ENCODE results near the gene TBC1D22A.

Gene TBC1D22A

DNA sequence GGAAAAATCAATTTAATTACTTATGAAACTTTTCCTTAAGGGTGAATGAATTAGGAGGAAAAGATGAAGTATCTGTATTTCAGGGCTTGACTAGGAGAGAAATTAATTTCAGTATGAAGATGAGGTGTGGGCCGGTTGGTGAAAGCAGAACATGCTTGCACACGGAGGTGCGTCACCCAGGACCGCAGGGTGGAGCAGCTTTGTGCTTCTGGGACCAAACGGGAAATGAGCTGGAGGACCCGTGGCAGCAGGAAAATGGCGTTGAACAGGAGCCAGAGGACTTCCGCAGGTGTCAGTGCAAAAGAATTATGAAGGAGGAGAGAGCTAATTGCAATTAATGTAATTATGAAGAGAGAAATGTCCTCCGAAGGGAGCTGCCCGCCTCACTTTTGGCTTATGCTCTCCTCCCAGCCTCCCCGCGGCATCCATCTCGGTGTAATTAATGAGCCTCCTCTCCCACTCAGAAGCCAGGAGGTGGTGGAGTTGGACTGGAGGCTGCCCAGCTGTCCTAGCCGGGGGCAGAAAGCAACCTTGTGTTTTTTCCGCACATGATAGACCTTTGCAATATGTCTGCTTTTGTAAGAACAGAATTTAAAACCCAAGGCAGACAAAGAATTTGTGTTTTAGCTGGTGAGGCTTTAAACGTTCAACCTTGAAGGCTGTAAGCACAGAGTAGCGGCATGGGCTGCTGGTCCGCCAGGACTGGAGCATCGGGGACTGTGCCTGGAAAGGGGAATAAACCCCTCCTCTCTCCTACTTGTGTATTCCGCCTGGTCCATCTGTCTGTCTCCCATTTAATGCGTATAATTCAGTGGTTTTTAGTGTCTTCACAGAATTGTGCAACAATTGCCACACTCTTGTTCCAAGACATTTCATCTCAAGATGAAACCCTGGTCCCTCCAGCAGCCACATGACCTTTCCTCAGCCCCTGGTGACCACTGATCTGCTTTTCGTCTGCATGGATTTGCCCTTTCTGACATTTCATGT, 180.6 kb downstream of the TBC1D22A start (continued):
- TF ChIP-seq, protein P1, sequence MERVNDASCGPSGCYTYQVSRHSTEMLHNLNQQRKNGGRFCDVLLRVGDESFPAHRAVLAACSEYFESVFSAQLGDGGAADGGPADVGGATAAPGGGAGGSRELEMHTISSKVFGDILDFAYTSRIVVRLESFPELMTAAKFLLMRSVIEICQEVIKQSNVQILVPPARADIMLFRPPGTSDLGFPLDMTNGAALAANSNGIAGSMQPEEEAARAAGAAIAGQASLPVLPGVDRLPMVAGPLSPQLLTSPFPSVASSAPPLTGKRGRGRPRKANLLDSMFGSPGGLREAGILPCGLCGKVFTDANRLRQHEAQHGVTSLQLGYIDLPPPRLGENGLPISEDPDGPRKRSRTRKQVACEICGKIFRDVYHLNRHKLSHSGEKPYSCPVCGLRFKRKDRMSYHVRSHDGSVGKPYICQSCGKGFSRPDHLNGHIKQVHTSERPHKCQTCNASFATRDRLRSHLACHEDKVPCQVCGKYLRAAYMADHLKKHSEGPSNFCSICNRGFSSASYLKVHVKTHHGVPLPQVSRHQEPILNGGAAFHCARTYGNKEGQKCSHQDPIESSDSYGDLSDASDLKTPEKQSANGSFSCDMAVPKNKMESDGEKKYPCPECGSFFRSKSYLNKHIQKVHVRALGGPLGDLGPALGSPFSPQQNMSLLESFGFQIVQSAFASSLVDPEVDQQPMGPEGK (CRISPR knock-in tag; IDR thresholded peaks at IDR 0.05; ENCODE audit: borderline replicate concordance): no peak
- TF ChIP-seq TOX (CRISPR knock-in tag; IDR thresholded peaks at IDR 0.05; ENCODE audit: borderline replicate concordance): no peak
- TF ChIP-seq ARNTL (CRISPR knock-in tag; IDR thresholded peaks at IDR 0.05; ENCODE audit: borderline replicate concordance, low read depth): no peak
- no peak for TF ChIP-seq OSR1 (CRISPR knock-in tag; IDR thresholded peaks at IDR 0.05)

DNA sequence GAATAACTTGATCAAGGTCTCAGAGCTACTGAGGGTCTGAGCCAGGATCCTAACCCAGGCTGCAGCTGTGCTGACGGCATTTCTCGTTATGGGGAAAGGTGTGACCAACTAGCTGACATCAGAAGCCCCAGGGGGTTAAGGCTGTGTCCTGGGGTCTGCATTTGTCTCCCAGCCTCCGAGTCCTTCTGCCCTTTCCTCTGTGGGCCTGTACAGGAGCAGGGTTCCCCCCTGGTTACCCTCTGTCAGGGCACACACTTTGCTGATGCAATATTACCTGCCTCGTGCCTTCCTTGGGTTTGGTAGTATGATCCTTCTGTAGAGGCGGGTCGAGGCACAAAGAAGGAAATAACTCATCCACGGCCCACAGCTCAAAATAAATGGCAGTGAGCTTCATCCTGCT, 183.0 kb downstream of the TBC1D22A start:
- no peak for ATAC-seq

GRCh38 chr22:46946383-46946962, 184.0 kb downstream of the TBC1D22A start:
- ATAC-seq: no peak
- TF ChIP-seq SNAI2 (CRISPR knock-in tag; IDR thresholded peaks at IDR 0.05) (no peak), ZNF70 (CRISPR knock-in tag; IDR thresholded peaks at IDR 0.05) (no peak), ZFP30 (CRISPR knock-in tag; IDR thresholded peaks at IDR 0.05) (no peak), PPARA (CRISPR knock-in tag; IDR thresholded peaks at IDR 0.05; ENCODE audit: borderline replicate concordance) (no peak), TCF4 (CRISPR knock-in tag; IDR thresholded peaks at IDR 0.05; ENCODE audit: borderline replicate concordance) (no peak), ZFP3 (CRISPR knock-in tag; IDR thresholded peaks at IDR 0.05) (no peak), CSDC2 (CRISPR knock-in tag; IDR thresholded peaks at IDR 0.05) (no peak)
- TF ChIP-seq, protein P1 (CRISPR knock-in tag; IDR thresholded peaks at IDR 0.05; ENCODE audit: borderline replicate concordance): no peak
- TF ChIP-seq, protein P2, sequence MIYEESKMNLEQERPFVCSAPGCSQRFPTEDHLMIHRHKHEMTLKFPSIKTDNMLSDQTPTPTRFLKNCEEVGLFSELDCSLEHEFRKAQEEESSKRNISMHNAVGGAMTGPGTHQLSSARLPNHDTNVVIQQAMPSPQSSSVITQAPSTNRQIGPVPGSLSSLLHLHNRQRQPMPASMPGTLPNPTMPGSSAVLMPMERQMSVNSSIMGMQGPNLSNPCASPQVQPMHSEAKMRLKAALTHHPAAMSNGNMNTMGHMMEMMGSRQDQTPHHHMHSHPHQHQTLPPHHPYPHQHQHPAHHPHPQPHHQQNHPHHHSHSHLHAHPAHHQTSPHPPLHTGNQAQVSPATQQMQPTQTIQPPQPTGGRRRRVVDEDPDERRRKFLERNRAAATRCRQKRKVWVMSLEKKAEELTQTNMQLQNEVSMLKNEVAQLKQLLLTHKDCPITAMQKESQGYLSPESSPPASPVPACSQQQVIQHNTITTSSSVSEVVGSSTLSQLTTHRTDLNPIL (CRISPR knock-in tag; IDR thresholded peaks at IDR 0.05; ENCODE audit: low read depth): no peak

More for the DNA sequence above, 183.0 kb downstream of the TBC1D22A start:
- TF ChIP-seq, protein P3, sequence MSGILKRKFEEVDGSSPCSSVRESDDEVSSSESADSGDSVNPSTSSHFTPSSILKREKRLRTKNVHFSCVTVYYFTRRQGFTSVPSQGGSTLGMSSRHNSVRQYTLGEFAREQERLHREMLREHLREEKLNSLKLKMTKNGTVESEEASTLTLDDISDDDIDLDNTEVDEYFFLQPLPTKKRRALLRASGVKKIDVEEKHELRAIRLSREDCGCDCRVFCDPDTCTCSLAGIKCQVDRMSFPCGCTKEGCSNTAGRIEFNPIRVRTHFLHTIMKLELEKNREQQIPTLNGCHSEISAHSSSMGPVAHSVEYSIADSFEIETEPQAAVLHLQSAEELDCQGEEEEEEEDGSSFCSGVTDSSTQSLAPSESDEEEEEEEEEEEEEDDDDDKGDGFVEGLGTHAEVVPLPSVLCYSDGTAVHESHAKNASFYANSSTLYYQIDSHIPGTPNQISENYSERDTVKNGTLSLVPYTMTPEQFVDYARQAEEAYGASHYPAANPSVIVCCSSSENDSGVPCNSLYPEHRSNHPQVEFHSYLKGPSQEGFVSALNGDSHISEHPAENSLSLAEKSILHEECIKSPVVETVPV (CRISPR knock-in tag; IDR thresholded peaks at IDR 0.05): no peak
- TF ChIP-seq, protein P1 (CRISPR knock-in tag; IDR thresholded peaks at IDR 0.05; ENCODE audit: borderline replicate concordance): no peak
- no peak for TF ChIP-seq CSDC2 (CRISPR knock-in tag; IDR thresholded peaks at IDR 0.05)
- TF ChIP-seq BACH2 (CRISPR knock-in tag; IDR thresholded peaks at IDR 0.05; ENCODE audit: borderline replicate concordance): no peak
- no peak for TF ChIP-seq ZNF70 (CRISPR knock-in tag; IDR thresholded peaks at IDR 0.05)
- no peak for TF ChIP-seq ARNTL (CRISPR knock-in tag; IDR thresholded peaks at IDR 0.05; ENCODE audit: borderline replicate concordance, low read depth)
- TF ChIP-seq, protein P4, sequence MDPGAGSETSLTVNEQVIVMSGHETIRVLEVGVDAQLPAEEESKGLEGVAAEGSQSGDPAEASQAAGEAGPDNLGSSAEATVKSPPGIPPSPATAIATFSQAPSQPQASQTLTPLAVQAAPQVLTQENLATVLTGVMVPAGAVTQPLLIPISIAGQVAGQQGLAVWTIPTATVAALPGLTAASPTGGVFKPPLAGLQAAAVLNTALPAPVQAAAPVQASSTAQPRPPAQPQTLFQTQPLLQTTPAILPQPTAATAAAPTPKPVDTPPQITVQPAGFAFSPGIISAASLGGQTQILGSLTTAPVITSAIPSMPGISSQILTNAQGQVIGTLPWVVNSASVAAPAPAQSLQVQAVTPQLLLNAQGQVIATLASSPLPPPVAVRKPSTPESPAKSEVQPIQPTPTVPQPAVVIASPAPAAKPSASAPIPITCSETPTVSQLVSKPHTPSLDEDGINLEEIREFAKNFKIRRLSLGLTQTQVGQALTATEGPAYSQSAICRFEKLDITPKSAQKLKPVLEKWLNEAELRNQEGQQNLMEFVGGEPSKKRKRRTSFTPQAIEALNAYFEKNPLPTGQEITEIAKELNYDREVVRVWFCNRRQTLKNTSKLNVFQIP (CRISPR knock-in tag; IDR thresholded peaks at IDR 0.05; ENCODE audit: borderline replicate concordance, low read depth): no peak
- TF ChIP-seq ZNF8 (CRISPR knock-in tag; IDR thresholded peaks at IDR 0.05): no peak
- no peak for TF ChIP-seq OSR1 (CRISPR knock-in tag; IDR thresholded peaks at IDR 0.05)
- no peak for TF ChIP-seq GLIS3 (CRISPR knock-in tag; IDR thresholded peaks at IDR 0.05)
- TF ChIP-seq ESRRG (CRISPR knock-in tag; IDR thresholded peaks at IDR 0.05): no peak
- TF ChIP-seq RARB (CRISPR knock-in tag; IDR thresholded peaks at IDR 0.05): no peak
- no peak for TF ChIP-seq SNAI2 (CRISPR knock-in tag; IDR thresholded peaks at IDR 0.05)
- no peak for TF ChIP-seq ZNF565 (CRISPR knock-in tag; conservative IDR thresholded peaks at IDR 0.05; ENCODE audit: low read depth)
- no peak for TF ChIP-seq TOX (CRISPR knock-in tag; IDR thresholded peaks at IDR 0.05; ENCODE audit: borderline replicate concordance)
- TF ChIP-seq, protein P5, sequence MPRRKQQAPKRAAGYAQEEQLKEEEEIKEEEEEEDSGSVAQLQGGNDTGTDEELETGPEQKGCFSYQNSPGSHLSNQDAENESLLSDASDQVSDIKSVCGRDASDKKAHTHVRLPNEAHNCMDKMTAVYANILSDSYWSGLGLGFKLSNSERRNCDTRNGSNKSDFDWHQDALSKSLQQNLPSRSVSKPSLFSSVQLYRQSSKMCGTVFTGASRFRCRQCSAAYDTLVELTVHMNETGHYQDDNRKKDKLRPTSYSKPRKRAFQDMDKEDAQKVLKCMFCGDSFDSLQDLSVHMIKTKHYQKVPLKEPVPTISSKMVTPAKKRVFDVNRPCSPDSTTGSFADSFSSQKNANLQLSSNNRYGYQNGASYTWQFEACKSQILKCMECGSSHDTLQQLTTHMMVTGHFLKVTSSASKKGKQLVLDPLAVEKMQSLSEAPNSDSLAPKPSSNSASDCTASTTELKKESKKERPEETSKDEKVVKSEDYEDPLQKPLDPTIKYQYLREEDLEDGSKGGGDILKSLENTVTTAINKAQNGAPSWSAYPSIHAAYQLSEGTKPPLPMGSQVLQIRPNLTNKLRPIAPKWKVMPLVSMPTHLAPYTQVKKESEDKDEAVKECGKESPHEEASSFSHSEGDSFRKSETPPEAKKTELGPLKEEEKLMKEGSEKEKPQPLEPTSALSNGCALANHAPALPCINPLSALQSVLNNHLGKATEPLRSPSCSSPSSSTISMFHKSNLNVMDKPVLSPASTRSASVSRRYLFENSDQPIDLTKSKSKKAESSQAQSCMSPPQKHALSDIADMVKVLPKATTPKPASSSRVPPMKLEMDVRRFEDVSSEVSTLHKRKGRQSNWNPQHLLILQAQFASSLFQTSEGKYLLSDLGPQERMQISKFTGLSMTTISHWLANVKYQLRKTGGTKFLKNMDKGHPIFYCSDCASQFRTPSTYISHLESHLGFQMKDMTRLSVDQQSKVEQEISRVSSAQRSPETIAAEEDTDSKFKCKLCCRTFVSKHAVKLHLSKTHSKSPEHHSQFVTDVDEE (CRISPR knock-in tag; IDR thresholded peaks at IDR 0.05): no peak
